Cardiac muscle cell (in vitro differentiated cells and primary cell): ENCODE data around the gene ATP8B3. TPM values are rescaled to one million over a fixed set of nuclear protein-coding genes. Genes with fewer than 3 reads are reported as not detected.

Experiments
- DNase-seq, 2 donors: peaks; one replicate each; pipeline versions ENCODE4 v3.0.0 to v3.0.0-alpha.2; 2010 to 2017; ENCODE audit warnings: low read depth in 1 of 2, low spot score in 1 of 2
- H3K27ac ChIP-seq: fragments of 200-600 bp; sonication (generic); 2 replicates; pipeline ENCODE4 v1.5.1; 2016
- H3K27me3 ChIP-seq: fragments of 200-600 bp; sonication (generic); 2 replicates; pipeline ENCODE4 v1.6.0; 2016; ENCODE audit warnings: control low read depth
- H3K36me3 ChIP-seq: fragments of 200-600 bp; sonication (generic); 2 replicates; pipeline ENCODE4 v1.5.1; 2016; ENCODE audit warnings: control low read depth
- H3K4me1 ChIP-seq: fragments of 200-600 bp; sonication (generic); 2 replicates; pipeline ENCODE4 v1.8.1; 2017; ENCODE audit warnings: low read depth, mild to moderate bottlenecking, mixed run types
- H3K4me3 ChIP-seq: fragments of 200-600 bp; sonication (generic); 2 replicates; pipeline ENCODE4 v1.5.1; 2016; ENCODE audit warnings: mild to moderate bottlenecking
- H3K9me3 ChIP-seq: fragments of 200-600 bp; sonication (generic); 2 replicates; pipeline ENCODE4 v1.5.1; 2017; ENCODE audit warnings: low read depth, mild to moderate bottlenecking, control low read depth
- CTCF ChIP-seq: IDR thresholded peaks from 2 replicates; pipeline ENCODE4 v1.5.1; 2012; ENCODE audit warnings: low read depth, mild to moderate bottlenecking, low read length
- polyA plus RNA-seq: library from polyadenylated mRNA; unstranded; fragments of >200 nt; fragmentation: Nextera tagmentation; extraction: Ambion mirVana; gene quantifications from 2 replicates; pipeline ENCODE4 v1.2.1, GENCODE V29; 2016
- total RNA-seq: library from RNA; depleted of rRNA; stranded (reverse); fragments of >200 nt; gene quantifications from 2 replicates; pipeline ENCODE4 v1.2.3, GENCODE V29; 2016

ATP8B3 gene
- total and polyA plus RNA-seq, 2 experiments from 2014 or later: 3.0 to 8.6 TPM

DNA sequence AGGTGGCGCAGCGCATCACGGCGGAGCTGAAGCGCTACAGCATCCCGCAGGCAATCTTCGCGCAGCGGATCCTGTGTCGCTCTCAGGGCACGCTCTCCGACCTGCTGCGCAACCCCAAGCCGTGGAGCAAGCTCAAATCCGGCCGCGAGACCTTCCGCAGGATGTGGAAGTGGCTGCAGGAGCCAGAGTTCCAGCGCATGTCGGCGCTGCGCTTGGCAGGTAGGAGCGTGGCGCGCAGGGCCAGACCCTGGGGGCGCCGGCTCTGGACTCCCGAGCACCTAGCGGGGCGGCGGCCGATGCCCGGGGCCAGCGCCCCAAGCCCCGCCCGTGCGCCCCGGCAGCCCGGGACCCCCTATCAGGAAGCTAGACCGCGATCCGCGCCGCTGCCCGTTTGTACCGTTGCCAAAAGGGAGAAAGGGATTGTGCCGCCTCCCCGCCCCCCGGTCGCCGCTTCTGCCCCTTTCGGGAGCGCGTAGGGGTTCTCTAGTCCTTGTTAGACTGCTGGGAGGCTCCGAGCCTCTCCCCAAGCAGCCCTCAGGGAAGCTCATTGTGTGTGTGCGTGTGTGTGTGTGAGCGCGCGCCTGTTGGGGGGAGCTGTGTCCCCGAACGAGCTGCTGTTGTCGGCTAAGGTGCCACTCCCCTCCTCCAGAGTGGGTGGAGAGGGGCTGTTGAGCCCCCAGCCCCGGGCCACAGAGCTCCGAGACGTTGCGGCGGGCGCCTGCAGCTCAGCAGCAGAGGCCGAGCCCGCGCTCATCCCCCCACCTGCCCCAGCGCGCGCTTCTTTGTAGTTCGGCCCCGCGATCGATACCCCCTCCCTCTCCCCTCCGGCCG, 57.2 kb downstream of the ATP8B3 start:
- Histone ChIP-seq H3K27me3 (peaks cover 98% of the 10 kb centered on the region), H3K36me3 (no peaks in the 10 kb centered on the region), H3K27ac (no peak overlapping the region), H3K4me1 (no peaks in the 10 kb centered on the region), H3K9me3 (no peaks in the 10 kb centered on the region), H3K4me3 (no peak overlapping the region)
- no peak for TF ChIP-seq CTCF
- no peak for DNase-seq

- H3K27me3 ChIP-seq: peaks cover 98% of the 10 kb centered on the region
- no peaks in the 10 kb centered on the region for H3K9me3 ChIP-seq
- H3K27ac ChIP-seq: no peak overlapping the region
- TF ChIP-seq CTCF: no peak
- no peak for DNase-seq
- H3K4me1 ChIP-seq: no peaks in the 10 kb centered on the region
- H3K4me3 ChIP-seq: no peak overlapping the region
- no peaks in the 10 kb centered on the region for H3K36me3 ChIP-seq
Measured at GRCh38 chr19:1754018-1754635, 57.9 kb downstream of the ATP8B3 start.

GRCh38 chr19:1752757-1753728, 59.0 kb downstream of the ATP8B3 start, which contains the start of gene ONECUT3:
ONECUT3 (plus strand) TSS chr19:1753506; CDS start chr19:1753663, 157 bp downstream.
- H3K4me3 ChIP-seq: no peak within 1 kb of the TSS
- H3K27ac ChIP-seq: no peak within 1 kb of the TSS
- TF ChIP-seq CTCF: no peak
- no peak for DNase-seq
- no peaks in the 10 kb centered on the region for H3K36me3 ChIP-seq
- H3K4me1 ChIP-seq: no peaks in the 10 kb centered on the region
- no peaks in the 10 kb centered on the region for H3K9me3 ChIP-seq
- H3K27me3 ChIP-seq: peaks cover 98% of the 10 kb centered on the region

DNA sequence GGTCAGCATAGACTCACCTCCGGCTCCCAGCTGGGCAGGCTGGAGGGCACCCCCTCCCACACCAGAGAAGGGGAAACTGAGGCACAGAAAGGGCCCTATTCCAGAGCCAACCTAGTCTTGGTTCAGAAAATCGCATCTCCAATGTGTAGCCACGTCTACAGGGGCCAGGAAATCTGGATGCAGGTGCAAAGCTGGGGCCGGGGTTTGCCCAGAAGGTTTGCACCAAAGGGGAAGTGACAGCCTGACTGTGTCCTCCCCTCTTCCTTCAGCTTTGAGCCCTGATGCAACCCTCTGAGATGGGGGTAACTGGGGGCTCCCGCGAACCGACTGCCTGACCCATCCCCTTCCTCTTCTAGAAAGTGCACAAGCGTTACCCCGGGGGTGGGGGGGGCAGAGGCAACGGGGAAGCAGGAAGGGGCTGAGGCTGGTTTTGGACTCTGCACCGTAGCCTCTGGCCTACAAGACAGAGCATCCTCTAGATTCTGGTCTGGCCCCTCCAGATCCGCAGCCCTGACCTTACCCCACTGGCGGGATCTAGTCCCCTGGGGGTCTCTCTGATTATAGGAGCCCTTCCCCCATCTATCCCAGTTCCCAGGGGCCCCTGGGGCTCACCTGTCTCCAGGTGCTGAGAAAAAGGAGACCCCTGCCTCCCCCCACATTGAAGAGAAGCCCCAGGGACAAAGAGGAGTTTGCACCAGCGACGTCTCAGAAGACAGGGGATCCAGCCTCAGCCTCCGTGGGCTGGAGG, 59.9 kb downstream of the ATP8B3 start:
- peaks cover 98% of the 10 kb centered on the region for H3K27me3 ChIP-seq
- no peaks in the 10 kb centered on the region for H3K36me3 ChIP-seq
- no peaks in the 10 kb centered on the region for H3K4me1 ChIP-seq
- no peak overlapping the region for H3K4me3 ChIP-seq
- no peak for TF ChIP-seq CTCF
- H3K27ac ChIP-seq: no peak overlapping the region
- H3K9me3 ChIP-seq: no peaks in the 10 kb centered on the region
- no peak for DNase-seq
